HG02852 (cell line): ENCODE data around the gene RNF183.
"Not testable (repeated sequence)": the region's sequence is repeated elsewhere in the genome, so short reads cannot be mapped to it uniquely, and the experiment has no call there.

Experiments
- ATAC-seq: cut with Tn5 transposase; IDR thresholded peaks from one replicate; pipeline ENCODE4 v1.9.1; 2021; ENCODE audit warnings: mild to moderate bottlenecking, moderate library complexity; ENCODE audit not compliant: unreplicated experiment

Gene RNF183

DNA sequence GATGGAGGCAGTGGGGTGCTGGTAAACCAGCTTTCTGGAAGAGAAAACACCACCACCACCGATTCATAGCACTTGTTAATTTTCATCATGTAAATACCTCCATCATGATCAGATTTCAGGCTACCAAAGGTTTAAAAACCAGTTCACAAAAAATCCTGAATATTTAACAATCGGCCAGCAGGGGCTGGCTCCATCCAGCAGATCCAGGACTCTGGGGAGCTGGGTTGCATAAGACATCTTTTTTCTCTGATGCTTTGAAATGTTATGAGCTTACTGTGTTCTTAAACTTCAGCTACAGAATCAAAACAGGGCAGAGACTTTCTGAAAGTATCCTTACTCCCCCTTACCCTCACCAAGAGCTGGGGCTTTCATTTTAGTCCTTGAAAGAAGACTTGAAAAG lies 14.6 kb upstream of the RNF183 start:
- ATAC-seq: no peak

DNA sequence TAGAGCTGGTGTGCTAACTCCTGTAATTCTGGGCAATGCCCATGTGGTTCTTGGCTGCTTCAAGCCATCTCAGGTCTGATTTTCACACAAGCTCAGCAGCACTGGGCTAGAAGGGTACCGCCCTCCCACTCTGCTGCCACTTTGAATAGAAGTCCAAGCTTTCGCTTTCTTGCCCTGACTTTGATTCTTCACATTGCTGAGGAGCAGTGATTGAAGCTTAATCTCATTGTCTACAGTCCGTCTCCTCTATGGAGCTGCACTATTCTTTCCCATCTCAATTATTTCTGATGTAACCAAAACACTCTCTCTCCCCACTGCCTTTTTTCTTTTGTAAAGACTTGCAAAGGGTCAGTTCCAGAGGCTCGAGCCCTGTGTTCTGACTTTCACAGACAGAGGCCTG lies 12.9 kb upstream of the RNF183 start:
- no peak for ATAC-seq

DNA sequence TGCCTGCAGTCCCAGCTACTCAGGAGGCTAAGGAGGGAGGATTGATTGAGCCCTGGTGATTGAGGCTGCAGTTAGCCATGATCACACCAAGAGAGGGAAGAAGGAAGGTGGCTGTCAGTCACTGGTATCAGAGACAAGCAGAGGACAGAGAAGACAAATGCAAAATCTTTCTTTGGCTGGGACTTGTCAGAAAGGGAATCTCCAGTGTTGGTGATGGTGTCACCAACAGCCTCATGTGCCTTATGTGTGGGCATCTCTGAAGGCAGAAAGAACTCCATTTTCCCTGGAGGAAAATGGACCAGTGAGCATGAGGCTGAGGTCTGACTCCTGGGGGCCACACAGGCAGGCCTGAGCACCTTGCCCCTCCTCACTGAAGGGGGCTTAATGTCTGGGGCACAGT lies 12.1 kb upstream of the RNF183 start:
- ATAC-seq: no peak

DNA sequence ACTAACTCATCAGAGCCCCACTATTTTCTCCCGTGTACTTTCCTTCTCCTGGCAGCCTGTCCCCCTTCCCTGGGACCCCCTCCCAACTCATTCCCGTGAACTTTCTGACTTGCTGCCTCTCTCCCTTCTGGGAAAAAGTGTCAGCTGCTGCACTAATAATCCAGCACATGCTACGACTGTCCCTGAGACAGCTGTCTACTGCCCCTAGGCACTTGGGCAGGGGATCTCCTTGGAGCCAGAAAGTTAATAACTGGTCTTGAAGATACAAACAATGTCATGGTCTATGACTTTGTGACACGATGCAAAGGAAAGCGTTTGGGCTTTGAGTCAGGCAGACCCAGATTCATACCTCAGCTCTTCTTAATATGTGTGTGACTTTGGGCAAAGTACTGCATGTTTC lies 10.1 kb upstream of the RNF183 start:
- ATAC-seq: no peak

DNA sequence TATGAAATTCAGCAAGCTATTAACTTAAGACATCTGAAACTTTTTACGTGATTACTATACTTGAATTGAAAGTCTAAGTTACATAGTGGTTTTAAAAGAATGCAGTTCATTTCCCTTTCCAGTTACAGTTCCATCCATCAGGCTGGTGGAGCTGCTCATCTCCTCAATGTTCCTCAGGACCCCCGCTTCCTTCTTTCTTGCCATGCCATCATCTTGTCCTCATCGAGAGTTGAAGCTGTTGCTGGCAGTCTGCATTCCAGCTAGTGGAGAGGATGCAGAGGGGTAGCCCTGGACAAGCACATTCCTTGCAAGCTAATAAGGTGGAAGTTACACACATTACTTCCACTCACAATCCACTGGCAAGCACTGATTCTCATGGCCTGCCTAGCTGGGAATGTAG lies 8.8 kb upstream of the RNF183 start:
- ATAC-seq: no peak

DNA sequence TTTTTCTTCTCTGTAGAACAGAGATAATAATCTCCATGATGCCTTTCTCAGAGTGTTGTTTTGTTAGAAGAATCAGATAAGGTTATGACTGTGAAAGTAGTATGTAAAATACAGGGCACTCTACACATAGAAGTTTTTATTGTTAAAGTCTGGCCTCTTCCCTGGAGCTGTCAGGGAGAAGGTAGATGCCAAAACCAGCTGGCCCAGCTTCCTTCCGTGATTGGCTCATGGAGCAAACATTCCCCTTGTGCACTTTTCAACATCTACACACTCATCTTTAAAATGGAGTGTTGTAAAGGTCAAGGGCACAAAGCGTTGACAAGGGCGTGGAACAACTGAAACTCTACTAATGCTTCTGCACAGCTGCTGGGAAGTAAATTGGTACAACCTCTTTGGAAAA lies 7.4 kb upstream of the RNF183 start:
- no peak for ATAC-seq

DNA sequence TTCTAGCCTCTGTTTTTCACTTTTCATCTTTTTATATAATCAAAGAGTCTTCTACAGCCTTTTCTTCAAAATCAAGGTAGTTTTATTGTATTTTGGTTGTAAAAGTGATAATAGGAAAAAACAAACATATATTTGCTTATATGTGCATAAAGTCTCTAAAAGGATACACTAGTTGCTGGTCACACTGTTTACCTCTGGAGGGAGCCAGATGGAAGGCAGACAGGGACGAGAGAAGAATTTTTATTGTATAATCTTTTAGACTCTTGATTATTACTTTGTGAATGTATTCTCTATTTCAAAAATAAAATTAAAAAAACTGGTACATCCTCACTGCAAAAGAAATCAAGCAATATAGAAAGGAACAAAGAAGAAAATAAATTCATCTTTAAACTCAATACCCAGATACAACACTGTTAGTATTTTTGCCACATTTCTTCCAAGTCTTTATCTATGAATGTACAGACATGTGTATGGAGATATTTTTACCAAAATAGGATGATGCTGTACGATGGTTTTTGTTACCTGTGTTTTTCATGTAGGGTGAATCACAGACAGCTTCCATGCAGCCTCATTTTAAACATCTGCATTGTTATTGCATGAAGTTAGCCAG lies 6.1 kb upstream of the RNF183 start:
- no peak for ATAC-seq

DNA sequence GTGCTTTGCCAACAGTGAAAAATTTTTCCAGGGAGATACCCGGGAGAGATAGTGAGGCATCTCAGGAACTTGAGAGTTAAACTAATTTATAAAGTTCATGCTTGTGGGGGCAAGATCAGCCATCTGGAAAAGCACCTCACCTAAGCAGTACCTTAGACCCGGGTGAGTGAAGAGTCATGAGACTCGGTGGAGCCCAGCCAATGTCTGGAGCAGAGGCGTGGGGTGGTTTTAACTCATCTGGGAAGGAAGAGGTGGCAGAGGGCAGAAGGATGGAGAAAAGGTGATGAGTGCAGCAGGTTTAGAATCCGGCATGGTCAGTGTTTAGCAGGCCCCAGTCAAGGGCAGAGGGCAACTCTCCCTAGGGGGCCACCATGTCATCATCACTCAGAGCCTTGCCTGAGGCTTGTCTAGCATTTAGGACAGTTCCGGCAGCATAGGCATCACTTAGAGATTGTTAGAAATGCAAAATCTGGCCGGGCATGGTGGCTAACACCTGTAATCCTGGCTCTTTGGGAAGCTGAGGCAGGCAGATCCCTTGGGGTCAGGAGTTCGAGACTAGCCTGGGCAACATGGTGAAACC lies 4.3 kb upstream of the RNF183 start:
- ATAC-seq: no peak

DNA sequence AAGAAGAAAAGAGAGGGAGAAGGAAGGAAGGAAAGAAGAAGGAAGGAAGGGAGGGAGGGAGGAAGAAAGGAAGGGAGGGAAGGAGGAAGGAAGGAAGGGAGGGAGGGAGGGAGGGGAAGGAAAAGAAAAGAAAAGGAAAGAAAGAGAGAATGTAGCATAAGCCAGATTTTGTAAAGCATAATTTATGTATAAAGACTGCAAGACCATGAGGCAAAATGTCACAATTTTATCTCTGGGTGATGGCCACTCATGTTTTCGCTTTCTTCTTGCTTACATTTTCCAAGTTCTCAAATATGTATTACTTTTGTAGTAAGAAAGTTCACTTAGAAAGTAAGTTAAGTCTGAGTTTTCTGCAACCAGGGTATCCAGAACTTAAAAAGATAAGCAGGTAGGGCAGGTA lies 3.4 kb upstream of the RNF183 start:
- ATAC-seq: no peak

DNA sequence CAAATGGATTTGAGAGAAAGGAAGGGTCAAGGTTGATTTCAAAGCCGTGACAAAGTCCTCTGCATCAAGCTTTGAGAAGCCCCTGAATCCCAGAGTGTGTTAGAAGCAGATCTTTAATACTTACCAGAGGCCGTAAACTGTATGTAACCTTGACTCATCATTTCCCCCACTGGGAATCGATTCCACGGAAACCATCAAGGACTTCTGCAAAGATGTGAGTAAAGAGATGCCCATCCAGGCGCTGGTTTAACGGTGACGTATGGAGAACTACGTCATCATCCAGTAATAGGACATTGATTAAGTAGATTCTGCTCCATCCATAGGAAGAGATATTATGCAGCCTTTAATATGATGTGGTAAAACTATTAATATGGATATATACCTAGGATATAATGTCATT lies 1.6 kb downstream of the RNF183 start:
- no peak for ATAC-seq

DNA sequence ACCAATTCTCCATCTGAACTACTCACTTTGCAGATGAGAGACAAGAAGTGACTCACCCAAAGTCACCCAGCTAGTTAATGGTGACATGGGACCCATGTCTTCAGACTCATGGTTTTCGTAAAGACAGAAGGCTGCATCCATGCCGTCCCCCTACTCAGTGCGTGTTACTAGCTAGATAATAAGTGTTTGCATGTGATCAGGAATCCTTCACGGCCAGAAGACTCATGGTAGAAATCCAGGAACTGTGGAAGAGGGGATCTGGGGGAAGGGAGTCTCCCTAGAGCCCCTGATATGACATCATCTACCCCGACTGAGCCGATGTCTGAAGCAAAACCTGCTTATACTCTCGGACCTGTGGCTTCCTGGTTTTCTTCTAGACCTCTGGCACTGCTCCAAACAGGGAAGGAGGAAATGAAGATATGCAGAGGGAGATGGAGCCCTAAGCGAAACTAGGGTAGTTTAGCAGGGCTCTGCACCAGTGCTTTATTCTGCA lies 3.3 kb downstream of the RNF183 start:
- no peak for ATAC-seq

DNA sequence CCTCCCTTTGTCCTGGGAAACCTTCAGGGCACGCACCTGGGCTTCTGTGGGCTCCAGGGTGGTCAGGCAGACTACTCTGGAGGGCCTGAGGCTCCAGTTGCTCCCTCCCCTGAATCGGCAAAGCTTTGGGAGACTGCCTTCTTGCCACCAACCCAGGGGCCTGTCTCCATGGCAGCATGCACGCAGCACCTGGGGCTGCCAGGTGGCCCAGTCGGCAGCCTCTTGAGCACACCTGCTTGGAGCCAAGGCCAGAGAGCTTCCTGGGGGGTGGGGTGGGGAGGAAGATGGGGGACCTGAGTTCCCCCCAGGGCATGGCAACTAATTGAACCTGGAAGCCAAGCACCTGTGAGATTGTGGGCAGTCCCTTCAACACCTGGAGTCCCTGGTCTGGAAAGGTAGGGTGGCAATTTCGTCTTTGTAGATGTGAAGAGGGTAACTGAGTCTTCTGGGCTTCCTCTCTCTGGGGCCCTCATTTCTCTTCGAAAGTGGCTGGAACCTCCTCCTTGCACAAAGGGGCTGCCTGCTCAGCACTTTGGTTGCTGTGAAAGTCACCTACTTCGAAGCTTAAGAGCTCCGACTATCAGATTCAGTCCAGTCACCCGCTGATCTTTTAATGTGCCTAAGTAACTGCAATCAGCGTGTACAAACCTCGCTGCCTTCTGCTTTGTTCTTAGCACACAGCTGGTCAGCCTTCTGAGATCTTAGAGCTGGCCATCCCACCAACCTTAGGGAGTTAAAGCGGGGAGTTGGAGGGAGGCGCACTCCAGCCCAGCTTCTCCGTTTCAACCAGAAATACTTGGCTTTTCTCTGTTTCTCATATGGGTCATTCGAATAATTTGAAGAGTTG lies 4.0 kb downstream of the RNF183 start:
- no peak for ATAC-seq

DNA sequence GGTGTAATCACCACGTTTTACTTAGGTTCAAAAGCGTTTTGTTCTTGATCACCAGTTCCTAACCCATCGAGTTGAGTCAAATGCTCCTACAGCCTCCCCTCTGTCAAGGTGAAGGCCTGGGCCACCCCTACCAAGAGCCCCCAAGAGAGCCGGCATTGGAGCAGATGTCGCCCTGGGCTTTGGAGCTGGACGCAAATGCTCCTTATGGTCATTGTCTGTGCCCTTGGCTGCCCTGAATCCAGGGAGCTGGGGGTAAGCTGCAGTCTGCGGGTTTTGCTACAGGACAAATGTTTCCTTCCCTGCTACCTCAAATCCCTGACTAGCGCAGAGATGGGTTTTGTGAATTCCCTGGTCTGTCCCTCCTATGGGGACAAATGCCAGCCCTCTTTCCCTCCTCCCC lies 4.9 kb downstream of the RNF183 start:
- no peak for ATAC-seq

DNA sequence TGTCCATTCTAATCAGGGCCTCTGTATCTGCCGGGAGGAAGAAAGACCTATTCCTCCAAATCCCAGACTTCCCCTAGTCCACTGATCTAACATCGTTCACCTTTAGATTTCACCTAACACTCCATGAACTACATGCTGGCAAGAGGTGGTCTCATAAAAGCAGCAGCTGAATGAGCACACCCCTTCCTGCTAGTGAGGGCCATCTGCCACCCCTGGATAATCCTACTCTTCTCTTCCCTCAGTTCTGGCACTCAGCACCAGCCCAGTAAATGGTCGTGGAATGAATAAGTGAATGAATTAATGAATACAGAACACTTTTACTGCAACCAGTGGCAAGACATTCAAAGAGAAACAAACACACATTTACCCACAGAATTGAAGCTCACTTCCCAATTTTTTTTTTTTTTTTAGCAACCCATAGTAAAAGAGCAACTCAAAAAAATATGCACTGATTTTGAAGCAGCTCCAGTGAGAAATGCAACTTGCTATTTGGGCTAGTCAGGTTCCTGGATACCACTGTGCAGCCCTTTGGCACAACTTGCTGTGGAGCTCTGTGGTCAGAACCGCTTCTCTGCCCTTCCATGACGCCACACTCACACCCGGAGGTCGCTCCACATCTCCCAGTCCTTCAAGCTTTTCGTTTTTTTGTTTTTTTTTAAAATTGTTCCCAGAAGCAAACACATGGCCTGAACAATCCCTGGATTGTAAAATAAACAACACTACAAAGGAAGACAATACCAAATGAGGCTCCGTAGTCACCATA lies 6.2 kb downstream of the RNF183 start:
- no peak for ATAC-seq

DNA sequence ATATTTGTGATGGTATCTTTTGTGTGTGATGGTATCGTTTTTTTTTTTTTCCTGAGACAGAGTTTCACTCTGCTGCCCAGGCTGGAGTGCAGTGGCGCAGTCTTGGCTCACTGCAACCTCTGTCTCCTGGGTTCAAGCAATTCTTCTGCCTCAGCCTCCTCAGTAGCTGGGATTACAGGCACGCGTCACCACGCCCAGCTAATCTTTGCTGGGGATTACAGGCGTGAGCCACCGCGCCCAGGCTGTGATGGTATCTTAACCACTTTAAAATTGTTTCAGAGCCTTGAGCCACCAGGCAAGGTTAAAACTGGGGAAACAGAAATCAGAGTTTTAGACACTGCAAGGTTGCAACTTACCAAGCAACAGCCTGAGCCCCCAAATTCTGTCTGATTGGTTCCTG lies 6.9 kb downstream of the RNF183 start:
- not testable (repeated sequence) for ATAC-seq

DNA sequence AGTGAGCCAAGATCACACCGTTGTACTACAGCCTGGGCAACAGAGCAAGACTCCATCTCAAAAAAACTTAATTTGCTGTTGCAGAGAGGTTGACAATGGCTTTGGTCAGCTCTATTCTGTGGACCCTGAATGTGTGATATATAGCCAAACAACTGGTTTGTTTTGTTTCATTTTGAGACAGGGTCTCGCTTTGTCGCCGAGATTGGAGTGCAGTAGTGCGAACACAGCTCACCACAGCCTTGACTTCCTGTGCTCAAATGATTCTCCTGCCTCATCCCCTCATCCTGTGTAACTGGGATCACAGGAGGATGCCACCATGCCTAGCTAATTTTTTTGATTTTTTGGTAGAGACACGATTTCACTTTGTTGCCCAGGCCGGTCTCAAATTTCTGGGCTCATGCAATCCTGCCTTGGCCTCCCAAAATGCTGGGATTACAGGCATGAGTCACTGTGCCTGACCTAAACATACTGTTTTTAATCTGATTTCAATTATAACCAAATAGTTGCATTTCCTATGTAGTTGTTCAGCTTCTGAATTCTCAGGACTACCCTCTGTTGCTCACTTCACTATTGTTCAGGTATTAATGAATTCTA lies 9.8 kb downstream of the RNF183 start:
- no peak for ATAC-seq

DNA sequence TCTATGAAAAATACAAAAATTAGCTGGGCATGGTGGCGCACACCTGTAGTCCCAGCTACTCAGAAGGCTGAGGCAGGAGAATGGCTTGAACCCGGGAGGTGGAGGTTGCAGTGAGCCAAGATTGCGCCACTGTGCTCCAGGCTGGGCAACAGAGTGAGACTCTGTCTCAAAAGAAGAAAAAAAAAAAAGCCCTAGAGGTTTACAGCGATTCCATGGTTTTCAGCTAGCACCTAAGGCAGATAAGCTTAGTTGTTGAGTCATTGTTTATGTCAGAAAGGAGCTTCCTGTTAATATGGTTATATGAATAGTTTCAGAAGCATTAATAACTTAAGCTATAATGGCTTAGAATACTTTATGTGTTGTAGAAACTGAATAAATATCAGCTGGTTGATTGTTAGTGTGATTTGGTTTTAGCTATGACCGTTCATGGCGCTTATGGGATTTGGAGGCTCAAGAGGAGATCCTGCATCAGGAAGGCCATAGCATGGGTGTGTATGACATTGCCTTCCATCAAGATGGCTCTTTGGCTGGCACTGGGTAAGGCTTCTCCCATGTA lies 13.0 kb downstream of the RNF183 start:
- no peak for ATAC-seq

DNA sequence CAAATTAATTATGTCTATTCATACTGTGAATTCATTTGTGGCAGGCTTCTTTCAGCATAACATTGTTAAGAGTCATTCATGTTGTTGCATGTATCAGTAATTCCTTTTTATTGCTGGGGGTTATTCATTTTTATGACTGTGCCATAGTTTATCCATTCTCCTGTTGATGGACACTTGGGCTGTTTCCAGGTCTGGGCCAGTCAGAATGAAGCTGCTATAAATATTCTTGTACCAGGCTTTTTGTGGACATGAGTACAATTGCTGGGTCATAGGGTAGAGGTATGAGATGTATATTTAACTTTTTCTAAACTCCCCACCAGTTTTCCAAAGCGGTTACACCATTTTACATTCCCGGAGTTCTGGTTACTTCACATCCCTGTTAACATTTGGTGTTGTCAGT lies 14.1 kb downstream of the RNF183 start:
- no peak for ATAC-seq

DNA sequence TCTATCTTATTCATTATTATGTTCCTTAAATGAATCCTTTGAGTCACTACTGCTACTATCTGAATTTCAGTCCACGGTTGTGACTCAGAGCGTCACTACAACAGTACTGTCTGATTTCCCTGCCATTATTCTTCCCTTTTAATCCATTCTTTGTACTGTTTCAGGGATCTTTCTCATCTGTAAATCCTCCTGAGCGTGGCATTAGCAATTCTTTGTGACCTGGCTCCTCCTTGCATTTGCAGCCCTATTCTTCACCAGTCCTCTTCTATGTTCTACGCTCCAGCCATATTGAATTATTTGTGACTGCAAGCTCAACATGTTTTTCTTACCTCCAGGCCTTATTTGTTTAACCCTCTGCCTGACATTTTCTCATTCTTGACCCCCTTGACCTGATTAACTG lies 21.8 kb downstream of the RNF183 start:
- no peak for ATAC-seq

DNA sequence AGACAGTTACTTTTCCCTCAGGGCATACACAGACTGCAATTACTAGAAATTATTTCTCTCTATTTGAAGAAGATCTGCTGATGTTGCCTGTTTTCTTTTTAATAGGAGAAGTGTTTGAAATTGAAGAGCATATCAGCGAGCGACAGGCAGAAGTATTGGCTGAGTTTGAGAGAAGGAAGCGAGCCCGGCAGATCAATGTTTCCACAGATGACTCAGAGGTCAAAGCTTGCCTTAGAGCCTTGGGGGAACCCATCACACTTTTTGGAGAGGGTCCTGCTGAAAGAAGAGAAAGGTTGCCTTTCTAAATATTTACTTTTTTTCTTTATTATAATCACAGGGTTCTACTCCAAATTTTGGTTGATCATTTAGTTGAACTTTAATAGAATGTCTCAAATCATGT lies 24.3 kb downstream of the RNF183 start:
- ATAC-seq: no peak
